HepG2 (cell line): Measurements from ENCODE around the gene IGFBP6. TPM values are rescaled to one million over a fixed set of nuclear protein-coding genes. Genes with fewer than 3 reads are reported as not detected.
A peak's percentile ranks its signal among the peaks of the same experiment; 100 is the strongest.

Source experiments
- ATF6 ChIP-seq: sonication (generic); formaldehyde crosslinking; conservative IDR thresholded peaks from 2 replicates; pipeline ENCODE4 v1.4.0; 2020; ENCODE audit warnings: missing genetic modification reagents
- CHCHD3 ChIP-seq: sonication (generic); formaldehyde crosslinking; IDR thresholded peaks from 2 replicates; pipeline ENCODE4 v1.8.0; 2022; ENCODE audit warnings: mild to moderate bottlenecking, missing genetic modification reagents, moderate library complexity
- CREB3 ChIP-seq: sonication (generic); formaldehyde crosslinking; IDR thresholded peaks from 2 replicates; pipeline ENCODE4 v1.5.0; 2020; ENCODE audit warnings: missing genetic modification reagents
- DZIP1 ChIP-seq: sonication (generic); formaldehyde crosslinking; IDR thresholded peaks from 2 replicates; pipeline ENCODE4 v1.5.0; 2020; ENCODE audit warnings: mild to moderate bottlenecking, missing genetic modification reagents
- FOXP1 ChIP-seq, 2 experiments: fragments of 450-650 bp in 1 of 2; IDR thresholded peaks; 2 replicates each; pipeline ENCODE4 v1.6.1; 2017 to 2018; ENCODE audit warnings: antibody characterized with exemption in 1 of 2
- GRHL1 ChIP-seq: sonication (generic); formaldehyde crosslinking; conservative IDR thresholded peaks from 2 replicates; pipeline ENCODE4 v1.8.0; 2022; ENCODE audit warnings: missing genetic modification reagents
- HHEX ChIP-seq: IDR thresholded peaks from 2 replicates; pipeline ENCODE4 v1.6.1; 2016; ENCODE audit warnings: control low read depth
- HNRNPK ChIP-seq: fragments of 200-400 bp; formaldehyde crosslinking; IDR thresholded peaks from 2 replicates; pipeline ENCODE4 v1.6.1; 2018; ENCODE audit warnings: low read length, low read depth, moderate library complexity, mild to moderate bottlenecking; ENCODE audit not compliant: poor library complexity, severe bottlenecking
- MEF2D ChIP-seq: sonication (generic); formaldehyde crosslinking; IDR thresholded peaks from 2 replicates; pipeline ENCODE4 v1.5.1; 2020; ENCODE audit warnings: mild to moderate bottlenecking, missing genetic modification reagents
- MYC ChIP-seq: sonication (generic); formaldehyde crosslinking; IDR thresholded peaks from 2 replicates; pipeline ENCODE4 v1.9.0; 2021; ENCODE audit warnings: missing genetic modification reagents, borderline replicate concordance
- PAF1 ChIP-seq: IDR thresholded peaks from 2 replicates; pipeline ENCODE4 v1.6.1; 2016; ENCODE audit warnings: missing genetic modification reagents, missing compliant biosample characterization
- POLR2G ChIP-seq: fragments of 200-400 bp; formaldehyde crosslinking; IDR thresholded peaks from 2 replicates; pipeline ENCODE4 v1.6.1; 2018; ENCODE audit warnings: mild to moderate bottlenecking, low read depth, low read length, moderate library complexity
- PRDM4 ChIP-seq: sonication (generic); formaldehyde crosslinking; IDR thresholded peaks from 2 replicates; pipeline ENCODE4 v1.9.0; 2021; ENCODE audit warnings: missing genetic modification reagents, borderline replicate concordance
- PTBP1 ChIP-seq: fragments of 200-400 bp; formaldehyde crosslinking; IDR thresholded peaks from 2 replicates; pipeline ENCODE4 v1.6.1; 2018; ENCODE audit warnings: low read length, low read depth; ENCODE audit not compliant: poor library complexity, severe bottlenecking
- SNRNP70 ChIP-seq: fragments of 200-400 bp; formaldehyde crosslinking; IDR thresholded peaks from 2 replicates; pipeline ENCODE4 v1.6.1; 2017; ENCODE audit warnings: mild to moderate bottlenecking, low read depth, low read length, moderate library complexity
- SP5 ChIP-seq: IDR thresholded peaks from 2 replicates; pipeline ENCODE4 v1.6.1; 2016; ENCODE audit warnings: low read depth, borderline replicate concordance
- THRA ChIP-seq: sonication (generic); formaldehyde crosslinking; IDR thresholded peaks from 2 replicates; pipeline ENCODE4 v1.4.0; 2020; ENCODE audit warnings: missing genetic modification reagents, borderline replicate concordance
- ZMYM4 ChIP-seq: sonication (generic); formaldehyde crosslinking; IDR thresholded peaks from 2 replicates; pipeline ENCODE4 v1.8.1; 2023; ENCODE audit warnings: mild to moderate bottlenecking, missing genetic modification reagents
- polyA plus RNA-seq, 8 experiments: library from polyadenylated mRNA; depleted of rRNA in 3 of 8; stranded (reverse) in 7 of 8; unstranded in 1 of 8; fragments of >200 nt; fragmentation: Illumina TruSeq in 4 of 8; extraction: Trizol in 4 of 8; gene quantifications; 2 replicates each; pipeline versions ENCODE4 v1.2.1 to v1.2.3, GENCODE V29; 2011 to 2016; ENCODE audit warnings: low read depth in 4 of 8, missing spikeins in 1 of 8, mixed read lengths in 1 of 8; ENCODE audit not compliant: insufficient read depth in 1 of 8
- total RNA-seq, 5 experiments: library from RNA; depleted of rRNA; stranded (reverse); fragments of >200 nt; fragmentation: Illumina TruSeq; extraction: Trizol; gene quantifications; 2 replicates each; pipeline ENCODE4 v1.2.3, GENCODE V29; 2016; ENCODE audit warnings: low read depth in 1 of 5

The IGFBP6 gene
- total and polyA plus RNA-seq, 2 of the 13 experiments (the other 11 are each of a cell fraction or from before 2014, with no cell fraction given): 3.9 to 25.2 TPM

GRCh38 chr12:53105256-53105655 lies 7.8 kb downstream of the IGFBP6 start (continued):
- TF ChIP-seq ATF6 (CRISPR knock-in tag): no peak
- no peak for TF ChIP-seq DZIP1 (CRISPR knock-in tag)
- TF ChIP-seq MYC (CRISPR knock-in tag): peak; percentile 37; the same call in 1 of the 2 replicates
- no peak for TF ChIP-seq FOXP1 (IDR thresholded peaks at IDR 0.05)
- TF ChIP-seq FOXP1 (CRISPR knock-in tag; IDR thresholded peaks at IDR 0.05): peak; percentile 28; the same call in 1 of the 2 replicates
- no peak for TF ChIP-seq SNRNP70
- TF ChIP-seq HHEX (CRISPR knock-in tag): no peak
- peak; percentile 29; the same call in 1 of the 2 replicates for TF ChIP-seq ZMYM4
- TF ChIP-seq THRA (CRISPR knock-in tag): peak; percentile 28; the same call in 1 of the 2 replicates
- no peak for TF ChIP-seq GRHL1 (CRISPR knock-in tag)
- no peak for TF ChIP-seq CHCHD3 (CRISPR knock-in tag)
- no peak for TF ChIP-seq PAF1 (CRISPR knock-in tag)
- no peak for TF ChIP-seq HNRNPK
- no peak for TF ChIP-seq PTBP1
- TF ChIP-seq CREB3 (CRISPR knock-in tag): no peak
- TF ChIP-seq POLR2G: no peak
- no peak for TF ChIP-seq PRDM4 (CRISPR knock-in tag)
- TF ChIP-seq MEF2D: no peak
- 0 out of 2 replicates have a peak, but pooled peaks have one; percentile 26 for TF ChIP-seq SP5 (CRISPR knock-in tag)
